ENCODE measurements around the gene UBE2L5. TPM values are rescaled to one million over a fixed set of nuclear protein-coding genes. Genes with fewer than 3 reads are reported as not detected.
"Not testable (repeated sequence)": the region's sequence is repeated elsewhere in the genome, so short reads cannot be mapped to it uniquely, and the experiment has no call there.

The UBE2L5 gene
- total RNA-seq, 1 experiment from 2014 or later, result not detected

DNA sequence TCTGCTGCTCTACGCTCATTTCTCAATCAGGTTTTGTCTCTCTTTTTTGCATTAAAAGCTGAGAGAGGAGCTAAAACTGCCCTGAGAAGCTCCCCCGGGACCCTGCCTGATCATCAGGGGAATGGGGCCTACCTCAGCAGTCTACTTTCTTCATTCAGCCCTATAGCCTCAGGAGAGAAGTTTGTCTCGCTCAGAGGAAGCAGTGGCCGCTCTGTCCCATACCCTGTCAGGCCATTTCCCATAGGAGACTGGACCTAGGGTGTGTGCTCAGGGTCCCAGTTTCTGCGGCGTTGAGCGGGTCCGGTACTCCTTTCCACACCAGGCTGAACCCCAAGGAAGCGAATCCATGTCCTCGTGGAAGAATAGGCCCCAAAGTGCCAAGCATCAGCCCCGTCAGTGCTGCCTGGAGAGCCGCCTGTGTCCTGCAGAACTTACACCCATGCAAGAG, 21.7 kb downstream of the UBE2L5 start:
- POLR2A ChIA-PET, result interaction anchor here (0.9 to 1.1 kb wide), 2 partner anchors 9 to 13 kb away, joined by 3 read pairs; no protein-coding TSS in a partner anchor
- Mint-ChIP-seq H3K4me1 (ENCODE audit: insufficient read depth, unreplicated experiment) (no peaks in the 10 kb centered on the region), H3K9me3 (ENCODE audit: unreplicated experiment) (no peaks in the 10 kb centered on the region), H3K4me3 (ENCODE audit: unreplicated experiment) (no peak overlapping the region), H3K27ac (ENCODE audit: low read depth, unreplicated experiment) (no peak overlapping the region), H3K27me3 (ENCODE audit: insufficient read depth, unreplicated experiment) (no peaks in the 10 kb centered on the region), H3K36me3 (ENCODE audit: insufficient read depth, unreplicated experiment) (no peaks in the 10 kb centered on the region)
- CTCF ChIA-PET, result interaction anchor here (0.6 to 0.7 kb wide), 2 partner anchors 18 to 85 kb away, joined by 3 read pairs; no protein-coding TSS in a partner anchor
- TF ChIP-seq, protein P1, sequence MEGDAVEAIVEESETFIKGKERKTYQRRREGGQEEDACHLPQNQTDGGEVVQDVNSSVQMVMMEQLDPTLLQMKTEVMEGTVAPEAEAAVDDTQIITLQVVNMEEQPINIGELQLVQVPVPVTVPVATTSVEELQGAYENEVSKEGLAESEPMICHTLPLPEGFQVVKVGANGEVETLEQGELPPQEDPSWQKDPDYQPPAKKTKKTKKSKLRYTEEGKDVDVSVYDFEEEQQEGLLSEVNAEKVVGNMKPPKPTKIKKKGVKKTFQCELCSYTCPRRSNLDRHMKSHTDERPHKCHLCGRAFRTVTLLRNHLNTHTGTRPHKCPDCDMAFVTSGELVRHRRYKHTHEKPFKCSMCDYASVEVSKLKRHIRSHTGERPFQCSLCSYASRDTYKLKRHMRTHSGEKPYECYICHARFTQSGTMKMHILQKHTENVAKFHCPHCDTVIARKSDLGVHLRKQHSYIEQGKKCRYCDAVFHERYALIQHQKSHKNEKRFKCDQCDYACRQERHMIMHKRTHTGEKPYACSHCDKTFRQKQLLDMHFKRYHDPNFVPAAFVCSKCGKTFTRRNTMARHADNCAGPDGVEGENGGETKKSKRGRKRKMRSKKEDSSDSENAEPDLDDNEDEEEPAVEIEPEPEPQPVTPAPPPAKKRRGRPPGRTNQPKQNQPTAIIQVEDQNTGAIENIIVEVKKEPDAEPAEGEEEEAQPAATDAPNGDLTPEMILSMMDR (IDR thresholded peaks at IDR 0.05; ENCODE audit: unreplicated experiment), result no peak
- BruUV-seq (replicated peaks), result no TSS peak
- DNase-seq (ENCODE audit: unreplicated experiment), result no peak
- intact Hi-C loops (cut with micrococcal nuclease), result no loop called here

DNA sequence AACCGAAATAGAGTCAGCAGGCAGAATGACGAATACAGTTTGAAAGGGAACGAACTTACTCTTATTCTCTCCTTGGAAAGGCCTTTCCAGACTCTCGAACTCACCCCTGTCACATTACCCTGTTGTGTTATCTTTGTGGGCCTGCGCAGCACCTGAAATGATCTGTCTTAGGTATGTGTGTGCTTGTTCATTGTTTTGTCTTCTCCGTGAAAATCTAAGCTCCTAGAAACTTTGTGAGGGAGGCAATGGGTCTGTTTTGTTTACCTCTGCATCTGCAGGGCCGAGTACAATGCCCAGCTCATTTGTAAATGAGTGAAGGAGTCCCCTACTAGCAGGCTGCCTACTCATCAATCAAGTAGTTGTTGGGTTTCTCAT, 23.8 kb downstream of the UBE2L5 start:
- ChIA-PET CTCF (interaction anchor here (0.6 kb wide), 1 partner anchor 60 kb away, joined by 6 read pairs; no protein-coding TSS in a partner anchor), POLR2A (no interaction called here)
- DNase-seq (ENCODE audit: unreplicated experiment), result no peak
- intact Hi-C loops (cut with micrococcal nuclease), result no loop called here
- no peaks in the 10 kb centered on the region for H3K36me3 Mint-ChIP-seq (ENCODE audit: insufficient read depth, unreplicated experiment)
- H3K27ac Mint-ChIP-seq (ENCODE audit: low read depth, unreplicated experiment), result no peak overlapping the region
- no peaks in the 10 kb centered on the region for H3K4me1 Mint-ChIP-seq (ENCODE audit: insufficient read depth, unreplicated experiment)
- H3K4me3 Mint-ChIP-seq (ENCODE audit: unreplicated experiment), result no peak overlapping the region
- TF ChIP-seq, protein P1 (IDR thresholded peaks at IDR 0.05; ENCODE audit: unreplicated experiment), result no peak
- H3K9me3 Mint-ChIP-seq (ENCODE audit: unreplicated experiment), result no peaks in the 10 kb centered on the region
- H3K27me3 Mint-ChIP-seq (ENCODE audit: insufficient read depth, unreplicated experiment), result no peaks in the 10 kb centered on the region
- BruUV-seq (replicated peaks), result no TSS peak

DNA sequence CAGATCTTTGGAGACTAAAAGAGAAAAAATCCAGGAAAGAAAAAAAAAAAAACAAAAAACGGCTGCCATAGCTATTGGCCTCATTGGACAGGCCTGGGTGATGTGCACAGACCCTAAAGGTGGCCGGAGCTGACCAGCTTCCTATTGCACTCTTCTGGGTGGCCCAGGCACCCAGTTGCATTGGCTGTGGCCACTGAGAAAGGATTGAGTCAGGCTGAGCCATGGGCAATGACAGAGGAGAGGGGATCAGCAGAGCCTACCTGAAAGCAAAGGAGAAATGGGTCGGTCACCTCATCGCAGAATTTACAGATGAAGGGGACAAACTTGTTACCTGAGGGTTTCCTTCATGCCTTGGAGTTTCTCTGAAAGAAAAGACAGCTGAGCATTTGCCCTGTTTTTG, 26.1 kb downstream of the UBE2L5 start:
- Mint-ChIP-seq H3K36me3 (ENCODE audit: insufficient read depth, unreplicated experiment) (no peaks in the 10 kb centered on the region), H3K27me3 (ENCODE audit: insufficient read depth, unreplicated experiment) (no peaks in the 10 kb centered on the region), H3K4me3 (ENCODE audit: unreplicated experiment) (no peak overlapping the region), H3K9me3 (ENCODE audit: unreplicated experiment) (no peaks in the 10 kb centered on the region), H3K27ac (ENCODE audit: low read depth, unreplicated experiment) (no peak overlapping the region), H3K4me1 (ENCODE audit: insufficient read depth, unreplicated experiment) (no peaks in the 10 kb centered on the region)
- intact Hi-C loops (cut with micrococcal nuclease), result no loop called here
- no TSS peak for BruUV-seq (replicated peaks)
- no peak for DNase-seq (ENCODE audit: unreplicated experiment)
- ChIA-PET CTCF (interaction anchor here (0.6 kb wide), 1 partner anchor 168 kb away, joined by 4 read pairs; no protein-coding TSS in a partner anchor), POLR2A (interaction anchor here (0.6 to 0.9 kb wide), 3 partner anchors 17 to 221 kb away, joined by 3 read pairs; no protein-coding TSS in a partner anchor)
- TF ChIP-seq, protein P1 (IDR thresholded peaks at IDR 0.05; ENCODE audit: unreplicated experiment), result no peak

DNA sequence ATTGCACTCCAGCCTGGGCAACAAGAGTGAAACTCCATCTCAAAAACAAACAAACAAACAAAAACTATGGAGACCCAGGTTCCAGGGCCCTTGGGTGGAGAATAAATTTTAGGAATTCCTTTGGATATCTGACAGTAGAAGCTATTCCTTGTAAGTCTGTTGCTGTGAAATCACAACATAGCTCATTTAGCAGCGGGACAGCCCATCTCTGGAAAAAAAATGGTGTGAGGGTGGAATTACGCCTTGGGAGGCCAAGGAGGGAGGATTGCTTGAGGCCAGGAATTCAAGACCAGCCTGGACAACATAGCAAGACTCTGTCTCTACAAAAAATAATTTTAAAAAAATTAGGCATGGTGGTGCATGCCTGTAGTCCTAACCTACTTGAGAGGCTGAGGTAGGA, 27.8 kb downstream of the UBE2L5 start:
- intact Hi-C loops (cut with micrococcal nuclease), result no loop called here

DNA sequence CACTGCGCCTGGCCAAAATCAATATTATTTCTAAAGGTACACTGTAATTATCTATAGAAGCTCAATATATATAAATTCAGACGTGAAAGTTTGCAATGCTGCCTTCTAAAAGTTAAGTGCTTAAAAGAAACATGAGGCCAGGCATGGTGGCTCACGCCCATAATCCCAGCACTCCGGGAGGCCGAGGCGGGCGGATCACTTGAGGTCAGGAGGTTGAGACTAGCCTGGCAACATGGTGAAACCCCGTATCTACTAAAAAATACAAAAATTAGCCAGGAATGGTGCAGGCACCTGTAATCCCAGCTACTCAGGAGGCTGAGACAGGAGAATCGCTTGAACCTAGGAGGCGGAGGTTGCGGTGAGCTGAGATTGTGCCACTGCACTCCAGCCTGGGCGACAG, 29.2 kb downstream of the UBE2L5 start:
- H3K4me1 Mint-ChIP-seq (ENCODE audit: insufficient read depth, unreplicated experiment); H3K9me3 Mint-ChIP-seq (ENCODE audit: unreplicated experiment); DNase-seq (ENCODE audit: unreplicated experiment); H3K36me3 Mint-ChIP-seq (ENCODE audit: insufficient read depth, unreplicated experiment); H3K4me3 Mint-ChIP-seq (ENCODE audit: unreplicated experiment); H3K27me3 Mint-ChIP-seq (ENCODE audit: insufficient read depth, unreplicated experiment); intact Hi-C loops (cut with micrococcal nuclease); BruUV-seq (replicated peaks); H3K27ac Mint-ChIP-seq (ENCODE audit: low read depth, unreplicated experiment): not testable (repeated sequence)
- ChIA-PET CTCF (interaction anchor here (0.6 to 1.0 kb wide), 2 partner anchors 319 to 324 kb away, joined by 4 to 6 read pairs; no protein-coding TSS in a partner anchor), POLR2A (interaction anchor here (1.1 kb wide), 1 partner anchor 21 kb away, joined by 4 read pairs; no protein-coding TSS in a partner anchor)

More for the DNA sequence above, 27.8 kb downstream of the UBE2L5 start:
- Mint-ChIP-seq H3K4me3 (ENCODE audit: unreplicated experiment) (no peak overlapping the region), H3K27me3 (ENCODE audit: insufficient read depth, unreplicated experiment) (no peaks in the 10 kb centered on the region), H3K36me3 (ENCODE audit: insufficient read depth, unreplicated experiment) (no peaks in the 10 kb centered on the region), H3K9me3 (ENCODE audit: unreplicated experiment) (no peaks in the 10 kb centered on the region), H3K27ac (ENCODE audit: low read depth, unreplicated experiment) (no peak overlapping the region), H3K4me1 (ENCODE audit: insufficient read depth, unreplicated experiment) (no peaks in the 10 kb centered on the region)
- POLR2A ChIA-PET, result interaction anchor here (0.6 kb wide), 1 partner anchor 258 kb away, joined by 4 read pairs; no protein-coding TSS in a partner anchor
- no TSS peak for BruUV-seq (replicated peaks)
- CTCF ChIA-PET, result interaction anchor here (1.2 kb wide), 1 partner anchor 115 kb away, joined by 3 read pairs; no protein-coding TSS in a partner anchor
- no peak for DNase-seq (ENCODE audit: unreplicated experiment)
- TF ChIP-seq, protein P1 (IDR thresholded peaks at IDR 0.05; ENCODE audit: unreplicated experiment), result no peak
